NCI-H128 (cell line): ENCODE measurements around the gene GRIN1.
"Not testable (repeated sequence)": the region's sequence is repeated elsewhere in the genome, so short reads cannot be mapped to it uniquely, and the experiment has no call there.

Experiments used
- DNase-seq: peaks from one replicate; lab custom pipeline; 2025; ENCODE audit not compliant: unreplicated experiment; lab: John Stamatoyannopoulos, UW

GRIN1 gene

GRCh38 chr9:137110911-137111787 lies 27.8 kb upstream of the GRIN1 start:
- DNase-seq, result no peak

GRCh38 chr9:137111788-137112563 lies 27.0 kb upstream of the GRIN1 start:
- no peak for DNase-seq

- no peak for DNase-seq
Measured at GRCh38 chr9:137112564-137113384, 26.2 kb upstream of the GRIN1 start.

- DNase-seq, result no peak
Measured at GRCh38 chr9:137113385-137114159, 25.4 kb upstream of the GRIN1 start.

- no peak for DNase-seq
Measured at GRCh38 chr9:137114220-137114612, 24.7 kb upstream of the GRIN1 start.

- DNase-seq, result no peak
Measured at GRCh38 chr9:137114613-137115393, 24.2 kb upstream of the GRIN1 start, which contains the start of gene DPP7. DPP7 (minus strand) TSS chr9:137114733; CDS start chr9:137114713, 20 bp downstream.

- no peak for DNase-seq
Measured at GRCh38 chr9:137115394-137116026, 23.4 kb upstream of the GRIN1 start.

GRCh38 chr9:137116027-137116507 lies 22.9 kb upstream of the GRIN1 start:
- DNase-seq, result no peak

- DNase-seq, result no peak
Measured at GRCh38 chr9:137116728-137117127, 22.2 kb upstream of the GRIN1 start.

GRCh38 chr9:137117269-137117731 lies 21.7 kb upstream of the GRIN1 start:
- no peak for DNase-seq

- not testable (repeated sequence) for DNase-seq
Measured at GRCh38 chr9:137118092-137118603, 20.8 kb upstream of the GRIN1 start.

- DNase-seq, result not testable (repeated sequence)
Measured at GRCh38 chr9:137121927-137122795, 16.8 kb upstream of the GRIN1 start.

- DNase-seq, result not testable (repeated sequence)
Measured at GRCh38 chr9:137122796-137123467, 16.0 kb upstream of the GRIN1 start.

GRCh38 chr9:137123468-137123837 lies 15.5 kb upstream of the GRIN1 start:
- DNase-seq, result no peak

GRCh38 chr9:137123952-137124462 lies 14.9 kb upstream of the GRIN1 start:
- not testable (repeated sequence) for DNase-seq

- DNase-seq, result no peak
Measured at GRCh38 chr9:137126786-137127185, 12.2 kb upstream of the GRIN1 start.
